Measurements from ENCODE around the gene HFE.

Gene HFE

GRCh38 chr6:26121141-26122004 lies 34.1 kb downstream of the HFE start:
- TF ChIP-seq TARDBP (IDR thresholded peaks at IDR 0.05) (no peak), NFRKB (IDR thresholded peaks at IDR 0.05) (no peak), CTBP1 (IDR thresholded peaks at IDR 0.05; ENCODE audit: borderline replicate concordance) (no peak), ARNT (IDR thresholded peaks at IDR 0.05) (no peak), LEF1 (IDR thresholded peaks at IDR 0.05; ENCODE audit: borderline replicate concordance) (no peak), HDGF (IDR thresholded peaks at IDR 0.05; ENCODE audit: borderline replicate concordance) (no peak), SP1 (IDR thresholded peaks at IDR 0.05) (no peak), SUZ12 (IDR thresholded peaks at IDR 0.05) (no peak), FOXA1 (IDR thresholded peaks at IDR 0.05) (no peak), PKNOX1 (IDR thresholded peaks at IDR 0.05) (no peak), FOXK2 (IDR thresholded peaks at IDR 0.05) (no peak), ZNF384 (IDR thresholded peaks at IDR 0.05) (no peak), L3MBTL2 (conservative IDR thresholded peaks at IDR 0.05) (no peak), BHLHE40 (IDR thresholded peaks at IDR 0.05; ENCODE audit: borderline replicate concordance) (no peak), ELF4 (IDR thresholded peaks at IDR 0.05) (no peak)
- CTCF ChIA-PET: no interaction called here
- POLR2A ChIA-PET: no interaction called here
- DNase-seq (ENCODE audit: extremely low spot score): no peak

GRCh38 chr6:26122005-26122388 lies 34.8 kb downstream of the HFE start:
- CTCF ChIA-PET: no interaction called here
- no peak for DNase-seq (ENCODE audit: extremely low spot score)

GRCh38 chr6:26122402-26122792 lies 35.2 kb downstream of the HFE start:
- ChIA-PET POLR2A (interaction anchor here (1.0 to 6.9 kb wide), 17 partner anchors 15 to 1025 kb away, joined by 3 to 822 read pairs (median 32); a partner anchor contains a TSS), CTCF (no interaction called here)
- TF ChIP-seq TARDBP (IDR thresholded peaks at IDR 0.05) (no peak), SP1 (IDR thresholded peaks at IDR 0.05) (no peak), ZNF384 (IDR thresholded peaks at IDR 0.05) (no peak), L3MBTL2 (conservative IDR thresholded peaks at IDR 0.05) (no peak), BHLHE40 (IDR thresholded peaks at IDR 0.05; ENCODE audit: borderline replicate concordance) (no peak), FOXM1 (IDR thresholded peaks at IDR 0.05; ENCODE audit: borderline replicate concordance) (no peak)
- no peak for DNase-seq (ENCODE audit: extremely low spot score)

More at GRCh38 chr6:26122005-26122388, 34.8 kb downstream of the HFE start:
- TF ChIP-seq CTBP1 (IDR thresholded peaks at IDR 0.05; ENCODE audit: borderline replicate concordance) (no peak), FOXA1 (IDR thresholded peaks at IDR 0.05) (no peak), HDGF (IDR thresholded peaks at IDR 0.05; ENCODE audit: borderline replicate concordance) (no peak), NFRKB (IDR thresholded peaks at IDR 0.05) (no peak), ELF4 (IDR thresholded peaks at IDR 0.05) (no peak), SP1 (IDR thresholded peaks at IDR 0.05) (no peak), PKNOX1 (IDR thresholded peaks at IDR 0.05) (no peak), ARNT (IDR thresholded peaks at IDR 0.05) (no peak), FOXK2 (IDR thresholded peaks at IDR 0.05) (no peak), FOXM1 (IDR thresholded peaks at IDR 0.05; ENCODE audit: borderline replicate concordance) (no peak), ZNF384 (IDR thresholded peaks at IDR 0.05) (no peak), LEF1 (IDR thresholded peaks at IDR 0.05; ENCODE audit: borderline replicate concordance) (no peak), BHLHE40 (IDR thresholded peaks at IDR 0.05; ENCODE audit: borderline replicate concordance) (no peak), L3MBTL2 (conservative IDR thresholded peaks at IDR 0.05) (no peak), SUZ12 (IDR thresholded peaks at IDR 0.05) (no peak), TARDBP (IDR thresholded peaks at IDR 0.05) (no peak)
- POLR2A ChIA-PET: no interaction called here

GRCh38 chr6:26122793-26123674 lies 35.8 kb downstream of the HFE start:
- ChIA-PET CTCF (interaction anchor here (0.7 kb wide), 1 partner anchor 64 kb away, joined by 3 read pairs; no protein-coding TSS in a partner anchor), POLR2A (interaction anchor here (1.0 to 6.9 kb wide), 43 partner anchors 10 to 1771 kb away, joined by 3 to 822 read pairs (median 9); a partner anchor contains a TSS)
- peak; percentile 71 for DNase-seq (ENCODE audit: extremely low spot score)

More at GRCh38 chr6:26122793-26123674, 35.8 kb downstream of the HFE start:
- TF ChIP-seq ELF4 (IDR thresholded peaks at IDR 0.05): peak; percentile 46; the same call in 1 of the 2 replicates
- peak; percentile 91 for TF ChIP-seq PKNOX1 (IDR thresholded peaks at IDR 0.05)
- TF ChIP-seq ARNT (IDR thresholded peaks at IDR 0.05): no peak
- TF ChIP-seq FOXK2 (IDR thresholded peaks at IDR 0.05): no peak
- peak; percentile 97 for TF ChIP-seq FOXM1 (IDR thresholded peaks at IDR 0.05; ENCODE audit: borderline replicate concordance)
- TF ChIP-seq TARDBP (IDR thresholded peaks at IDR 0.05): no peak
- no peak for TF ChIP-seq CTBP1 (IDR thresholded peaks at IDR 0.05; ENCODE audit: borderline replicate concordance)
- 0 out of 2 replicates have a peak, but pooled peaks have one; percentile 22 for TF ChIP-seq L3MBTL2 (conservative IDR thresholded peaks at IDR 0.05)
- no peak for TF ChIP-seq HDGF (IDR thresholded peaks at IDR 0.05; ENCODE audit: borderline replicate concordance)
- TF ChIP-seq SUZ12 (IDR thresholded peaks at IDR 0.05): no peak
